Parathyroid adenoma (tissue), 2 donors: ENCODE results near the gene IL1RAPL2.

Experiments used
- H2AFZ ChIP-seq: fragments of 300-600 bp; sonication (generic); one replicate; pipeline ENCODE4 v1.7.0; 2017; ENCODE audit warnings: antibody characterized with exemption, mild to moderate bottlenecking
- H3K27ac ChIP-seq: fragments of 300-600 bp; sonication (generic); one replicate; pipeline ENCODE4 v1.7.0; 2017
- H3K27me3 ChIP-seq: fragments of 300-600 bp; sonication (generic); one replicate; pipeline ENCODE4 v1.7.0; 2017; ENCODE audit warnings: low read length; ENCODE audit not compliant: control insufficient read depth, insufficient read depth
- H3K36me3 ChIP-seq: fragments of 300-600 bp; sonication (generic); one replicate; pipeline ENCODE4 v1.7.0; 2017; ENCODE audit warnings: low read length; ENCODE audit not compliant: control insufficient read depth, insufficient read depth
- H3K4me1 ChIP-seq: fragments of 300-600 bp; sonication (generic); one replicate; pipeline ENCODE4 v1.7.0; 2017; ENCODE audit warnings: control low read depth
- H3K4me2 ChIP-seq: fragments of 300-600 bp; sonication (generic); one replicate; pipeline ENCODE4 v1.7.0; 2017; ENCODE audit warnings: low read length
- H3K4me3 ChIP-seq: fragments of 300-600 bp; sonication (generic); one replicate; pipeline ENCODE4 v1.7.0; 2017; ENCODE audit warnings: low read depth, low read length
- H3K79me2 ChIP-seq: fragments of 300-600 bp; sonication (generic); one replicate; pipeline ENCODE4 v1.7.0; 2017; ENCODE audit warnings: control low read depth
- H3K9ac ChIP-seq: fragments of 300-600 bp; sonication (generic); one replicate; pipeline ENCODE4 v1.7.0; 2017; ENCODE audit warnings: mild to moderate bottlenecking
- H3K9me3 ChIP-seq: fragments of 300-600 bp; sonication (generic); one replicate; pipeline ENCODE4 v1.7.0; 2017; ENCODE audit warnings: low read length; ENCODE audit not compliant: control insufficient read depth
- TF ChIP-seq, protein P1 (sequence below): fragments of 300-600 bp; sonication (generic); IDR thresholded peaks from one replicate; pipeline ENCODE4 v1.7.0; 2017; ENCODE audit warnings: antibody characterized with exemption, mild to moderate bottlenecking
- donor health status: primary hyperparathyroidism.

The IL1RAPL2 gene

DNA sequence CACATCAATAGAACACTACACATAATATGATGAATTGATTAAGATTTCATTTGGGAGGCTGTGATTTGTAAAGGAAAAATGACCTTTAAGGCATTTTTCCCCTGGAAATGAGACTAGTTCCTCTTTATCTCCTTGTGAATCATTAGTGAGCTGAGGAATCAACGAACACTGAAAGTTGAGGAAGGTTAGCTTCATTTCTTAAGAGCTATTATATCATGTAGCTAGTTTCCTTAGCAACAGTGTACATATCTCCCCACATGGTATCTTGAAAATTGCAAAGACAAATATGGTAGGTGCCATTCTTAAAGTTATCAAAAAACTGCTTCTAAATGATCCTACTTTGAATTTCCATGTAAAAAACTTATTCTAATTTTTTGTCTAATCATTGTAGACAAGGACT is 1128.8 kb downstream of the IL1RAPL2 start:
- no peak overlapping the region for H3K27ac ChIP-seq
- H3K9ac ChIP-seq = no peak overlapping the region
- no peaks in the 10 kb centered on the region for H3K4me1 ChIP-seq
- H3K27me3 ChIP-seq = no peaks in the 10 kb centered on the region
- H3K9me3 ChIP-seq = no peaks in the 10 kb centered on the region
- H3K36me3 ChIP-seq = no peaks in the 10 kb centered on the region
- no peak overlapping the region for H3K4me3 ChIP-seq
- H3K79me2 ChIP-seq = no peaks in the 10 kb centered on the region
- TF ChIP-seq, protein P1, sequence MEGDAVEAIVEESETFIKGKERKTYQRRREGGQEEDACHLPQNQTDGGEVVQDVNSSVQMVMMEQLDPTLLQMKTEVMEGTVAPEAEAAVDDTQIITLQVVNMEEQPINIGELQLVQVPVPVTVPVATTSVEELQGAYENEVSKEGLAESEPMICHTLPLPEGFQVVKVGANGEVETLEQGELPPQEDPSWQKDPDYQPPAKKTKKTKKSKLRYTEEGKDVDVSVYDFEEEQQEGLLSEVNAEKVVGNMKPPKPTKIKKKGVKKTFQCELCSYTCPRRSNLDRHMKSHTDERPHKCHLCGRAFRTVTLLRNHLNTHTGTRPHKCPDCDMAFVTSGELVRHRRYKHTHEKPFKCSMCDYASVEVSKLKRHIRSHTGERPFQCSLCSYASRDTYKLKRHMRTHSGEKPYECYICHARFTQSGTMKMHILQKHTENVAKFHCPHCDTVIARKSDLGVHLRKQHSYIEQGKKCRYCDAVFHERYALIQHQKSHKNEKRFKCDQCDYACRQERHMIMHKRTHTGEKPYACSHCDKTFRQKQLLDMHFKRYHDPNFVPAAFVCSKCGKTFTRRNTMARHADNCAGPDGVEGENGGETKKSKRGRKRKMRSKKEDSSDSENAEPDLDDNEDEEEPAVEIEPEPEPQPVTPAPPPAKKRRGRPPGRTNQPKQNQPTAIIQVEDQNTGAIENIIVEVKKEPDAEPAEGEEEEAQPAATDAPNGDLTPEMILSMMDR = no peak
- no peak overlapping the region for H2AFZ ChIP-seq
- no peak overlapping the region for H3K4me2 ChIP-seq

DNA sequence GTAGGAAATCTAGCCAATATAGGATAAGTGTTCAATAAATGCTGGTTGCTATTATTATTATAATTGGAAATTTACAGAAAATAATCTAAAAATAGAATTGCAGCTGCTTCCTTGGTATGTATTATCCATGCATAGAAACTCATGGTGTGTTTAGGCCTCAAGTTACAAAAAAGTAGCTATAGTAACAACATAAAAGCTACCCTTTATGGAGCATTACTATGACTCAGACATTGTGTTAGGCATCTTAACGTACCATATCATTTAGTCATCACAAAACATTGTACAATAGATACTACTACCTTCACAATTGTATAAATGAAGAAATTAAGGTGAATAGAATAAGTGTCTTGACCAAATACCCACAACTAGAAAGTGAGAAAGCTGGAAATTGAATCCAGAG is 1129.5 kb downstream of the IL1RAPL2 start:
- Histone ChIP-seq H3K27ac (no peak overlapping the region), H3K9me3 (no peaks in the 10 kb centered on the region), H3K4me2 (no peak overlapping the region), H3K27me3 (no peaks in the 10 kb centered on the region), H2AFZ (no peak overlapping the region), H3K4me1 (no peaks in the 10 kb centered on the region), H3K79me2 (no peaks in the 10 kb centered on the region), H3K4me3 (no peak overlapping the region), H3K9ac (no peak overlapping the region), H3K36me3 (no peaks in the 10 kb centered on the region)
- TF ChIP-seq, protein P1 = no peak

DNA sequence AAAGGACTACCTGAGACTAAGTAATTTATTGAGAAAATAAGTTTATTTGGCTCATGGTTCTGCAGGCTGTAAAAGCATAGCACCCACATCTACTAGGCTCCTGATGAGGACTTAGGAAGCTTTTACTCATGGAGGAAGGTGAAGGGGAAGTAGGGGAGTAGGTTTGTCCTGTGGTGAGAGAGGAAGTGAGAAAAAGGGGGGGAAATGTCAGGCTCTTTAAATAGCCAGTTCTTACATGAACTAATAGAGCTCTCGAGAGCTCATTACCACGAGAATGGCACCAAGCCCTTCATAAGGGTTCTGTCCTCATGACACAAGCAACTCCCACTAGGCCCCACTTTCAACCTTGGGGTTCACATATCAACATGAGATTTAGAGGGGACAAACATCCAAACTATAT is 1130.9 kb downstream of the IL1RAPL2 start:
- Histone ChIP-seq H3K4me1 (no peaks in the 10 kb centered on the region), H3K9ac (no peak overlapping the region), H3K9me3 (no peaks in the 10 kb centered on the region), H3K27ac (no peak overlapping the region), H3K27me3 (no peaks in the 10 kb centered on the region), H3K79me2 (no peaks in the 10 kb centered on the region), H2AFZ (no peak overlapping the region), H3K36me3 (no peaks in the 10 kb centered on the region), H3K4me2 (no peak overlapping the region), H3K4me3 (no peak overlapping the region)
- TF ChIP-seq, protein P1 = no peak

DNA sequence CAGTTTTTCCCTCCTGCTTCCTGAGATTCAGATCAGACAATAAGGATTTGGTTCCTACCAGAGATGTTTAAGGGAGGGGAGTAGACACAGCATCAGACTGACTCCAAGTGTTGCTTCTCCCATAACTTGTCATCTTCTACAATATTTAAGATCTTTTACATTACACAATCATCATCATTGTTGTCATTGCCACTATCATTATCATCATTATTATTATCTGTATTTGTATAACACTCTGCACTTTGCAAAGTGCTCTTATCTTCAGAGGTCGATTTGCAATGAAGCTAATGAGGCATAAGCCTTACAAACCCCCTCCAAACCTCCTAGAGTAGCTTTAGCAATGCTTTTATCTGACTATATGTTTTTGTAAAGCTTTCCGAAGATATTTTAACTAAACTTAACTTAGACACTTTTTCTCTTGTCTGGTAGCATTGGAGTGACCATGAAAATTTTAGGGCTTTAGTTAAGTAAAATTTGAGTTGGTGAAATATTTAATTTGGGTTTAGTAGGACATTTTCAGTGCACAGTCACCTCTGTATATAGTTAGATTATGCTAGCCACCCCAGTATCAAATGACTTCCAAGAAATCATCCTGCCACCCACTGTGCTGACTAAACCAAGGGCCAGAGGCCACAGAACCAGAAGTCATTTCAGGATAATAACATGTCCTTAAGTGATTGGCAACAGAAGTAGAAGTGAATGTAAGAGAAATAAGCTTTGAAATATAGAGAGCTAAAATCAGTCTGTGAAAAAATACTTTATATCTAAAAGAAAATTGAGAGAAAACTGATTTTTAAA is 1132.2 kb downstream of the IL1RAPL2 start:
- H3K9me3 ChIP-seq = no peaks in the 10 kb centered on the region

More for the DNA sequence above, 1132.2 kb downstream of the IL1RAPL2 start:
- TF ChIP-seq, protein P1 = no peak
- Histone ChIP-seq H2AFZ (no peak overlapping the region), H3K79me2 (no peaks in the 10 kb centered on the region), H3K4me1 (no peaks in the 10 kb centered on the region), H3K4me2 (no peak overlapping the region), H3K27me3 (no peaks in the 10 kb centered on the region), H3K36me3 (no peaks in the 10 kb centered on the region), H3K9ac (no peak overlapping the region), H3K27ac (no peak overlapping the region), H3K4me3 (no peak overlapping the region)
